ENCODE data around the gene MED13.

DNA sequence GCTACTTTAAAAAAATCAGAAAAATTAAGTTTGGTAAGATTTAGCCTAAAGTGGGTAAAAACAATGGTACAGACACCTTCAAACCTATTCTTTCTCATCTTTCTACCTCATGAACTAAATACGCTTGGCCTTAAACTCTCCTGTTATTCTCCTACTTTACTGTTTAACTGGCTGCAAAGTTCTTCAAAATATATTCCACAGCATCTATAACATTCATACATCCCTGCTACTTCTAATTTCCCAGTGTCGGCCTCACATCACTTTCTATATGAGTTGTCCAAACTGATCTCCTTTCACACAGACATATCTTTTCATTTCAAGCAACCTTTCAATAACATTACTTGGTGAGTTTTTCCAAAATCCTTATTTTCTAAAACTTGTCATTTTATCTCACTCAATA, 64.0 kb downstream of the MED13 start:
- no peak for TF ChIP-seq ZNF24 (tag by site-specific recombination; IDR thresholded peaks at IDR 0.05)
- TF ChIP-seq, protein P1, sequence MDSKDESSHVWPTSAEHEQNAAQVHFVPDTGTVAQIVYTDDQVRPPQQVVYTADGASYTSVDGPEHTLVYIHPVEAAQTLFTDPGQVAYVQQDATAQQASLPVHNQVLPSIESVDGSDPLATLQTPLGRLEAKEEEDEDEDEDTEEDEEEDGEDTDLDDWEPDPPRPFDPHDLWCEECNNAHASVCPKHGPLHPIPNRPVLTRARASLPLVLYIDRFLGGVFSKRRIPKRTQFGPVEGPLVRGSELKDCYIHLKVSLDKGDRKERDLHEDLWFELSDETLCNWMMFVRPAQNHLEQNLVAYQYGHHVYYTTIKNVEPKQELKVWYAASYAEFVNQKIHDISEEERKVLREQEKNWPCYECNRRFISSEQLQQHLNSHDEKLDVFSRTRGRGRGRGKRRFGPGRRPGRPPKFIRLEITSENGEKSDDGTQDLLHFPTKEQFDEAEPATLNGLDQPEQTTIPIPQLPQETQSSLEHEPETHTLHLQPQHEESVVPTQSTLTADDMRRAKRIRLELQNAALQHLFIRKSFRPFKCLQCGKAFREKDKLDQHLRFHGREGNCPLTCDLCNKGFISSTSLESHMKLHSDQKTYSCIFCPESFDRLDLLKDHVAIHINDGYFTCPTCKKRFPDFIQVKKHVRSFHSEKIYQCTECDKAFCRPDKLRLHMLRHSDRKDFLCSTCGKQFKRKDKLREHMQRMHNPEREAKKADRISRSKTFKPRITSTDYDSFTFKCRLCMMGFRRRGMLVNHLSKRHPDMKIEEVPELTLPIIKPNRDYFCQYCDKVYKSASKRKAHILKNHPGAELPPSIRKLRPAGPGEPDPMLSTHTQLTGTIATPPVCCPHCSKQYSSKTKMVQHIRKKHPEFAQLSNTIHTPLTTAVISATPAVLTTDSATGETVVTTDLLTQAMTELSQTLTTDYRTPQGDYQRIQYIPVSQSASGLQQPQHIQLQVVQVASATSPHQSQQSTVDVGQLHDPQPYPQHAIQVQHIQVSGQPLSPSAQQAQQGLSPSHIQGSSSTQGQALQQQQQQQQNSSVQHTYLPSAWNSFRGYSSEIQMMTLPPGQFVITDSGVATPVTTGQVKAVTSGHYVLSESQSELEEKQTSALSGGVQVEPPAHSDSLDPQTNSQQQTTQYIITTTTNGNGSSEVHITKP (tag by site-specific recombination; IDR thresholded peaks at IDR 0.05) = no peak
- TF ChIP-seq, protein P2, sequence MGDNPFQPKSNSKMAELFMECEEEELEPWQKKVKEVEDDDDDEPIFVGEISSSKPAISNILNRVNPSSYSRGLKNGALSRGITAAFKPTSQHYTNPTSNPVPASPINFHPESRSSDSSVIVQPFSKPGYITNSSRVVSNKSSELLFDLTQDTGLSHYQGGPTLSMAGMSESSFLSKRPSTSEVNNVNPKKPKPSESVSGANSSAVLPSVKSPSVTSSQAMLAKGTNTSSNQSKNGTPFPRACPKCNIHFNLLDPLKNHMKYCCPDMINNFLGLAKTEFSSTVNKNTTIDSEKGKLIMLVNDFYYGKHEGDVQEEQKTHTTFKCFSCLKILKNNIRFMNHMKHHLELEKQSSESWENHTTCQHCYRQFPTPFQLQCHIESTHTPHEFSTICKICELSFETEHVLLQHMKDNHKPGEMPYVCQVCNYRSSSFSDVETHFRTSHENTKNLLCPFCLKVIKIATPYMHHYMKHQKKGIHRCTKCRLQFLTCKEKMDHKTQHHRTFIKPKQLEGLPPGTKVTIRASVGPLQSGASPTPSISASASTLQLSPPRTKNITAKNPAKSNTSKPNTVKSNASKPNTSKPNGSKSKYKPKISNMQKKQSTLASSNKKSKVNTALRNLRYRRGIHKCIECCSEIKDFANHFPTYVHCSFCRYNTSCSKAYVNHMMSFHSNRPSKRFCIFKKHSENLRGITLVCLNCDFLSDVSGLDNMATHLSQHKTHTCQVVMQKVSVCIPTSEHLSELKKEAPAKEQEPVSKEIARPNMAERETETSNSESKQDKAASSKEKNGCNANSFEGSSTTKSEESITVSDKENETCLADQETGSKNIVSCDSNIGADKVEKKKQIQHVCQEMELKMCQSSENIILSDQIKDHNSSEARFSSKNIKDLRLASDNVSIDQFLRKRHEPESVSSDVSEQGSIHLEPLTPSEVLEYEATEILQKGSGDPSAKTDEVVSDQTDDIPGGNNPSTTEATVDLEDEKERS (tag by site-specific recombination; IDR thresholded peaks at IDR 0.05) = no peak
- TF ChIP-seq ZNF214 (tag by site-specific recombination; IDR thresholded peaks at IDR 0.05; ENCODE audit: borderline replicate concordance) = no peak
- TF ChIP-seq, protein P3, sequence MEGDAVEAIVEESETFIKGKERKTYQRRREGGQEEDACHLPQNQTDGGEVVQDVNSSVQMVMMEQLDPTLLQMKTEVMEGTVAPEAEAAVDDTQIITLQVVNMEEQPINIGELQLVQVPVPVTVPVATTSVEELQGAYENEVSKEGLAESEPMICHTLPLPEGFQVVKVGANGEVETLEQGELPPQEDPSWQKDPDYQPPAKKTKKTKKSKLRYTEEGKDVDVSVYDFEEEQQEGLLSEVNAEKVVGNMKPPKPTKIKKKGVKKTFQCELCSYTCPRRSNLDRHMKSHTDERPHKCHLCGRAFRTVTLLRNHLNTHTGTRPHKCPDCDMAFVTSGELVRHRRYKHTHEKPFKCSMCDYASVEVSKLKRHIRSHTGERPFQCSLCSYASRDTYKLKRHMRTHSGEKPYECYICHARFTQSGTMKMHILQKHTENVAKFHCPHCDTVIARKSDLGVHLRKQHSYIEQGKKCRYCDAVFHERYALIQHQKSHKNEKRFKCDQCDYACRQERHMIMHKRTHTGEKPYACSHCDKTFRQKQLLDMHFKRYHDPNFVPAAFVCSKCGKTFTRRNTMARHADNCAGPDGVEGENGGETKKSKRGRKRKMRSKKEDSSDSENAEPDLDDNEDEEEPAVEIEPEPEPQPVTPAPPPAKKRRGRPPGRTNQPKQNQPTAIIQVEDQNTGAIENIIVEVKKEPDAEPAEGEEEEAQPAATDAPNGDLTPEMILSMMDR (tag by site-specific recombination; IDR thresholded peaks at IDR 0.05) = no peak
- TF ChIP-seq ZSCAN23 (tag by site-specific recombination; IDR thresholded peaks at IDR 0.05) = no peak
- no peak for TF ChIP-seq ZNF830 (tag by site-specific recombination; IDR thresholded peaks at IDR 0.05; ENCODE audit: low read depth)
- no peak for TF ChIP-seq ZFP69B (tag by site-specific recombination; IDR thresholded peaks at IDR 0.05)
- no peak for TF ChIP-seq ZNF473 (tag by site-specific recombination; IDR thresholded peaks at IDR 0.05)
- TF ChIP-seq, protein P4, sequence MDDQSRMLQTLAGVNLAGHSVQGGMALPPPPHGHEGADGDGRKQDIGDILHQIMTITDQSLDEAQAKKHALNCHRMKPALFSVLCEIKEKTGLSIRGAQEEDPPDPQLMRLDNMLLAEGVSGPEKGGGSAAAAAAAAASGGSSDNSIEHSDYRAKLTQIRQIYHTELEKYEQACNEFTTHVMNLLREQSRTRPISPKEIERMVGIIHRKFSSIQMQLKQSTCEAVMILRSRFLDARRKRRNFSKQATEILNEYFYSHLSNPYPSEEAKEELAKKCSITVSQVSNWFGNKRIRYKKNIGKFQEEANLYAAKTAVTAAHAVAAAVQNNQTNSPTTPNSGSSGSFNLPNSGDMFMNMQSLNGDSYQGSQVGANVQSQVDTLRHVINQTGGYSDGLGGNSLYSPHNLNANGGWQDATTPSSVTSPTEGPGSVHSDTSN (CRISPR knock-in tag; IDR thresholded peaks at IDR 0.05) = no peak
- TF ChIP-seq ZNF274 (IDR thresholded peaks at IDR 0.05; ENCODE audit: low read length) = no peak
- TF ChIP-seq ZNF274 (tag by site-specific recombination; IDR thresholded peaks at IDR 0.05; ENCODE audit: borderline replicate concordance) = no peak
- TF ChIP-seq ZNF623 (tag by site-specific recombination; IDR thresholded peaks at IDR 0.05) = no peak
